H9 (cell line): ENCODE results near the gene C17orf75. TPM values are rescaled to one million over a fixed set of nuclear protein-coding genes. Genes with fewer than 3 reads are reported as not detected.

Source experiments
- DNase-seq: peaks from one replicate; pipeline ENCODE4 v3.0.0-alpha.2; 2017
- H2AFZ ChIP-seq: one replicate; pipeline ENCODE4 v1.6.1; 2013; ENCODE audit warnings: mild to moderate bottlenecking, low read length, control low read depth, moderate library complexity
- H2AK5ac ChIP-seq: 2 replicates; pipeline ENCODE4 v1.6.1; 2013; ENCODE audit warnings: low read length, control low read depth, mixed read lengths; ENCODE audit not compliant: insufficient read length
- H2BK120ac ChIP-seq: one replicate; pipeline ENCODE4 v1.6.1; 2013; ENCODE audit warnings: low read depth, mild to moderate bottlenecking, low read length, control low read depth, inconsistent platforms; ENCODE audit not compliant: poor library complexity, severe bottlenecking
- H2BK12ac ChIP-seq: 2 replicates; pipeline ENCODE4 v1.6.1; 2013; ENCODE audit warnings: low read length, control low read depth, mixed read lengths, low read depth; ENCODE audit not compliant: insufficient read length
- H2BK15ac ChIP-seq: 2 replicates; pipeline ENCODE4 v1.6.1; 2013; ENCODE audit warnings: low read depth, low read length, control low read depth
- H2BK20ac ChIP-seq: one replicate; pipeline ENCODE4 v1.6.1; 2013; ENCODE audit warnings: low read depth, mild to moderate bottlenecking, low read length, control low read depth, inconsistent platforms; ENCODE audit not compliant: poor library complexity, severe bottlenecking
- H2BK5ac ChIP-seq: 2 replicates; pipeline ENCODE4 v1.6.1; 2013; ENCODE audit warnings: low read length, control low read depth, mixed read lengths; ENCODE audit not compliant: insufficient read length
- H3K14ac ChIP-seq: 2 replicates; pipeline ENCODE4 v1.6.1; 2013; ENCODE audit warnings: low read length, control low read depth; ENCODE audit not compliant: insufficient read depth
- H3K18ac ChIP-seq: 2 replicates; pipeline ENCODE4 v1.6.1; 2013; ENCODE audit warnings: low read depth, mild to moderate bottlenecking, mixed read lengths, low read length, control low read depth; ENCODE audit not compliant: insufficient read length
- H3K23ac ChIP-seq: 2 replicates; pipeline ENCODE4 v1.6.1; 2013; ENCODE audit warnings: low read length, control low read depth, mixed read lengths, low read depth; ENCODE audit not compliant: insufficient read length
- H3K23me2 ChIP-seq: 2 replicates; pipeline ENCODE4 v1.6.1; 2013; ENCODE audit warnings: low read depth, mild to moderate bottlenecking, mixed read lengths, low read length, control low read depth; ENCODE audit not compliant: insufficient read length, poor library complexity, severe bottlenecking
- H3K27ac ChIP-seq: 2 replicates; pipeline ENCODE4 v1.5.1; 2013; ENCODE audit warnings: low read length, control low read depth, mixed read lengths, low read depth; ENCODE audit not compliant: insufficient read length
- H3K27me3 ChIP-seq: 2 replicates; pipeline ENCODE4 v1.6.1; 2013; ENCODE audit warnings: low read length, control low read depth, inconsistent platforms; ENCODE audit not compliant: insufficient read depth
- H3K4ac ChIP-seq: 2 replicates; pipeline ENCODE4 v1.6.1; 2013; ENCODE audit warnings: low read depth, mild to moderate bottlenecking, control low read depth, inconsistent platforms, low read length, moderate library complexity
- H3K4me1 ChIP-seq: 2 replicates; pipeline ENCODE4 v1.6.1; 2013; ENCODE audit warnings: low read length, control low read depth, inconsistent platforms; ENCODE audit not compliant: insufficient read depth
- H3K4me2 ChIP-seq: 2 replicates; pipeline ENCODE4 v1.6.1; 2013; ENCODE audit warnings: low read length, control low read depth, mixed read lengths; ENCODE audit not compliant: insufficient read length, insufficient read depth
- H3K56ac ChIP-seq: 2 replicates; pipeline ENCODE4 v1.6.1; 2013; ENCODE audit warnings: low read depth, mild to moderate bottlenecking, mixed read lengths, low read length, control low read depth; ENCODE audit not compliant: insufficient read length
- H3K79me1 ChIP-seq: 2 replicates; pipeline ENCODE4 v1.6.1; 2013; ENCODE audit warnings: low read depth, mild to moderate bottlenecking, moderate library complexity, low read length, control low read depth, inconsistent platforms; ENCODE audit not compliant: insufficient read depth, poor library complexity, severe bottlenecking
- H3K79me2 ChIP-seq: 2 replicates; pipeline ENCODE4 v1.6.1; 2013; ENCODE audit warnings: low read length, control low read depth, inconsistent platforms; ENCODE audit not compliant: insufficient read depth
- H3K9ac ChIP-seq: 2 replicates; pipeline ENCODE4 v1.6.1; 2013; ENCODE audit warnings: low read length, control low read depth, mixed read lengths; ENCODE audit not compliant: insufficient read length; ENCODE audit errors: extremely low read depth
- H3K9me3 ChIP-seq: one replicate; pipeline ENCODE4 v1.6.1; 2013; ENCODE audit warnings: low read depth, low read length, inconsistent platforms; ENCODE audit not compliant: control insufficient read depth
- H3T11ph ChIP-seq: one replicate; pipeline ENCODE4 v1.6.1; 2013; ENCODE audit warnings: mild to moderate bottlenecking, low read length, control low read depth, inconsistent platforms
- H4K20me1 ChIP-seq: one replicate; pipeline ENCODE4 v1.6.1; 2013; ENCODE audit not compliant: control insufficient read depth, insufficient read length, insufficient read depth
- H4K5ac ChIP-seq: 2 replicates; pipeline ENCODE4 v1.6.1; 2013; ENCODE audit warnings: low read depth, mild to moderate bottlenecking, mixed read lengths, low read length, control low read depth; ENCODE audit not compliant: insufficient read length
- H4K8ac ChIP-seq: replicated peaks from 2 replicates; pipeline ENCODE4 v1.6.1; 2013; ENCODE audit warnings: low read length, control low read depth, mixed read lengths, low read depth; ENCODE audit not compliant: insufficient read length
- H4K91ac ChIP-seq: 2 replicates; pipeline ENCODE4 v1.6.1; 2013; ENCODE audit warnings: low read depth, mild to moderate bottlenecking, moderate library complexity, mixed read lengths, low read length, control low read depth; ENCODE audit not compliant: insufficient read length
- H3K27ac Mint-ChIP-seq, 3 experiments: 2 replicates in 2 of 3; 3 replicates in 1 of 3; pipeline ENCODE4 v1.8.0; 2020 to 2021; ENCODE audit warnings: mixed read lengths in 3 of 3, mild to moderate bottlenecking in 1 of 3, moderate library complexity in 1 of 3
- H3K27me3 Mint-ChIP-seq: 2 replicates; pipeline ENCODE4 v1.8.0; 2021; ENCODE audit warnings: low read depth, mild to moderate bottlenecking, moderate library complexity, mixed read lengths
- H3K36me3 Mint-ChIP-seq, 3 experiments: 2 replicates in 2 of 3; 3 replicates in 1 of 3; pipeline ENCODE4 v1.8.0; 2020 to 2021; ENCODE audit warnings: low read depth in 3 of 3, mixed read lengths in 3 of 3; ENCODE audit not compliant: insufficient read depth in 1 of 3
- H3K4me1 Mint-ChIP-seq, 2 experiments: 2 replicates each; pipeline ENCODE4 v1.8.0; 2020; ENCODE audit warnings: mixed read lengths in 2 of 2
- H3K4me3 Mint-ChIP-seq, 2 experiments: 2 replicates in 1 of 2; 3 replicates in 1 of 2; pipeline ENCODE4 v1.8.0; 2020 to 2021; ENCODE audit warnings: mild to moderate bottlenecking in 2 of 2, mixed read lengths in 2 of 2, moderate library complexity in 1 of 2
- H3K9me3 Mint-ChIP-seq, 2 experiments: 2 replicates in 1 of 2; 3 replicates in 1 of 2; pipeline ENCODE4 v1.8.0; 2020; ENCODE audit warnings: mild to moderate bottlenecking in 2 of 2, mixed read lengths in 2 of 2, moderate library complexity in 1 of 2
- WGBS: extraction: QIAGEN DNeasy Blood & Tissue Kit; methylation state at CpG from one replicate; pipeline ENCODE4 v1.1.7; 2013; ENCODE audit warnings: missing lambda C conversion rate, low lambda C conversion rate, mixed read lengths; ENCODE audit not compliant: insufficient read length; ENCODE audit errors: extremely low coverage; 5-methylcytosine and 5-hydroxymethylcytosine counted together
- total RNA-seq: library from RNA; stranded (reverse); gene quantifications from 2 replicates; pipeline ENCODE4 v1.2.1, GENCODE V29; 2021
- TF ChIP-seq, protein P1 (sequence below): fragments of 200-600 bp; sonication (generic); conservative IDR thresholded peaks from 3 replicates; pipeline ENCODE4 v1.8.0; 2021; ENCODE audit warnings: antibody characterized with exemption, mild to moderate bottlenecking

Gene C17orf75
- total RNA-seq, 1 experiment from 2014 or later: 40.4 TPM

- Histone ChIP-seq H3K27ac (no peak overlapping the region), H3T11ph (no peak overlapping the region), H2AFZ (no peak overlapping the region), H2BK15ac (no peak overlapping the region), H3K23me2 (no peaks in the 10 kb centered on the region), H3K14ac (no peak overlapping the region), H3K79me1 (peaks cover 15% of the 10 kb centered on the region), H3K4me1 (no peaks in the 10 kb centered on the region; the same call in 1 of the 2 replicates), H2BK12ac (no peak overlapping the region), H3K27me3 (no peaks in the 10 kb centered on the region), H3K56ac (no peak overlapping the region), H3K18ac (no peak overlapping the region), H2BK20ac (no peak overlapping the region), H4K5ac (no peak overlapping the region), H3K4ac (no peak overlapping the region), H4K91ac (no peak overlapping the region), H4K8ac (no peak overlapping the region), H2BK120ac (no peak overlapping the region), H2BK5ac (no peak overlapping the region), H3K4me2 (no peak overlapping the region), H4K20me1 (peaks cover 2% of the 10 kb centered on the region), H3K9me3 (no peaks in the 10 kb centered on the region), H3K23ac (no peak overlapping the region), H3K79me2 (peaks cover 40% of the 10 kb centered on the region), H2AK5ac (no peak overlapping the region), H3K9ac (no peak overlapping the region)
- Mint-ChIP-seq H3K36me3 (peaks cover 61 to 85% (median 83%) of the 10 kb centered on the region in 3 experiments; a peak in 6 of 7 replicates), H3K27me3 (no peaks in the 10 kb centered on the region), H3K4me3 (no peak overlapping the region), H3K27ac (no peak overlapping the region), H3K9me3 (no peaks in the 10 kb centered on the region), H3K4me1 (peaks cover 16 to 24% of the 10 kb centered on the region in 2 experiments)
- no peak for DNase-seq
- WGBS: no CpG with 5 or more reads among the region's 8 CpGs
- TF ChIP-seq, protein P1, sequence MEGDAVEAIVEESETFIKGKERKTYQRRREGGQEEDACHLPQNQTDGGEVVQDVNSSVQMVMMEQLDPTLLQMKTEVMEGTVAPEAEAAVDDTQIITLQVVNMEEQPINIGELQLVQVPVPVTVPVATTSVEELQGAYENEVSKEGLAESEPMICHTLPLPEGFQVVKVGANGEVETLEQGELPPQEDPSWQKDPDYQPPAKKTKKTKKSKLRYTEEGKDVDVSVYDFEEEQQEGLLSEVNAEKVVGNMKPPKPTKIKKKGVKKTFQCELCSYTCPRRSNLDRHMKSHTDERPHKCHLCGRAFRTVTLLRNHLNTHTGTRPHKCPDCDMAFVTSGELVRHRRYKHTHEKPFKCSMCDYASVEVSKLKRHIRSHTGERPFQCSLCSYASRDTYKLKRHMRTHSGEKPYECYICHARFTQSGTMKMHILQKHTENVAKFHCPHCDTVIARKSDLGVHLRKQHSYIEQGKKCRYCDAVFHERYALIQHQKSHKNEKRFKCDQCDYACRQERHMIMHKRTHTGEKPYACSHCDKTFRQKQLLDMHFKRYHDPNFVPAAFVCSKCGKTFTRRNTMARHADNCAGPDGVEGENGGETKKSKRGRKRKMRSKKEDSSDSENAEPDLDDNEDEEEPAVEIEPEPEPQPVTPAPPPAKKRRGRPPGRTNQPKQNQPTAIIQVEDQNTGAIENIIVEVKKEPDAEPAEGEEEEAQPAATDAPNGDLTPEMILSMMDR: no peak
These were observed 15.6 kb upstream of the C17orf75 start for GRCh38 chr17:32357615-32358014.
